Type B pancreatic cell (in vitro differentiated cells): Measurements from ENCODE around the gene MAP3K10. TPM values are rescaled to one million over a fixed set of nuclear protein-coding genes. Genes with fewer than 3 reads are reported as not detected.

Source experiments
- DNase-seq: peaks from one replicate; pipeline ENCODE4 v3.0.0; 2021; ENCODE audit warnings: mixed read lengths; ENCODE audit not compliant: unreplicated experiment; ENCODE audit errors: extremely low spot score
- H3K27ac Mint-ChIP-seq: 2 replicates; pipeline ENCODE4 v1.8.0; 2021; ENCODE audit warnings: mild to moderate bottlenecking, mixed read lengths
- H3K27me3 Mint-ChIP-seq: 2 replicates; pipeline ENCODE4 v1.8.0; 2021; ENCODE audit warnings: mixed read lengths
- H3K36me3 Mint-ChIP-seq: 2 replicates; pipeline ENCODE4 v1.8.0; 2021; ENCODE audit warnings: mixed read lengths
- H3K4me1 Mint-ChIP-seq: one replicate; pipeline ENCODE4 v1.8.0; 2021; ENCODE audit warnings: mixed read lengths; ENCODE audit not compliant: unreplicated experiment
- H3K4me3 Mint-ChIP-seq: 2 replicates; pipeline ENCODE4 v1.8.0; 2021; ENCODE audit warnings: mild to moderate bottlenecking, mixed read lengths
- H3K9me3 Mint-ChIP-seq: 2 replicates; pipeline ENCODE4 v1.8.0; 2021; ENCODE audit warnings: mixed read lengths
- CTCF ChIP-seq: fragments of 200-600 bp; sonication (generic); conservative IDR thresholded peaks from 2 replicates; pipeline ENCODE4 v1.5.0; 2021; ENCODE audit warnings: antibody characterized with exemption, mild to moderate bottlenecking
- total RNA-seq: library from RNA; stranded (reverse); gene quantifications from 2 replicates; pipeline ENCODE4 v1.2.1, GENCODE V29; 2021; ENCODE audit warnings: low replicate concordance

The MAP3K10 gene
- total RNA-seq, 1 donor from 2014 or later, result 23.4 TPM

- H3K27me3 Mint-ChIP-seq, result peaks cover 46% of the 10 kb centered on the region
- H3K27ac Mint-ChIP-seq, result peak overlapping the region; percentile 47
- peak overlapping the region; percentile 23 for H3K4me3 Mint-ChIP-seq
- no peak for DNase-seq
- no peak for TF ChIP-seq CTCF
- H3K9me3 Mint-ChIP-seq, result peaks cover 6% of the 10 kb centered on the region
- H3K4me1 Mint-ChIP-seq, result peaks cover 4% of the 10 kb centered on the region
- H3K36me3 Mint-ChIP-seq, result peaks cover 10% of the 10 kb centered on the region
Observed at GRCh38 chr19:40225440-40226305, 34.4 kb downstream of the MAP3K10 start.

GRCh38 chr19:40228346-40228745 lies 37.1 kb downstream of the MAP3K10 start:
- Mint-ChIP-seq H3K27me3 (peaks cover 28% of the 10 kb centered on the region), H3K27ac (no peak overlapping the region), H3K4me3 (no peak overlapping the region), H3K36me3 (peaks cover 6% of the 10 kb centered on the region), H3K4me1 (peaks cover 16% of the 10 kb centered on the region), H3K9me3 (no peaks in the 10 kb centered on the region)
- TF ChIP-seq CTCF, result no peak
- no peak for DNase-seq

- H3K4me3 Mint-ChIP-seq, result no peak overlapping the region
- no peak for TF ChIP-seq CTCF
Observed at GRCh38 chr19:40228863-40229262, 37.6 kb downstream of the MAP3K10 start.

GRCh38 chr19:40229484-40229883 lies 38.3 kb downstream of the MAP3K10 start:
- no peak overlapping the region for H3K4me3 Mint-ChIP-seq
- no peak for TF ChIP-seq CTCF
- no peaks in the 10 kb centered on the region for H3K9me3 Mint-ChIP-seq
- H3K36me3 Mint-ChIP-seq, result peaks cover 6% of the 10 kb centered on the region
- H3K4me1 Mint-ChIP-seq, result peaks cover 16% of the 10 kb centered on the region
- DNase-seq, result no peak
- H3K27me3 Mint-ChIP-seq, result peaks cover 22% of the 10 kb centered on the region
- no peak overlapping the region for H3K27ac Mint-ChIP-seq

More at GRCh38 chr19:40228863-40229262, 37.6 kb downstream of the MAP3K10 start:
- H3K4me1 Mint-ChIP-seq, result peaks cover 16% of the 10 kb centered on the region
- H3K27ac Mint-ChIP-seq, result no peak overlapping the region
- H3K36me3 Mint-ChIP-seq, result peaks cover 6% of the 10 kb centered on the region
- H3K9me3 Mint-ChIP-seq, result no peaks in the 10 kb centered on the region
- no peak for DNase-seq
- H3K27me3 Mint-ChIP-seq, result peaks cover 28% of the 10 kb centered on the region

- peaks cover 16% of the 10 kb centered on the region for H3K4me1 Mint-ChIP-seq
- TF ChIP-seq CTCF, result no peak
- H3K4me3 Mint-ChIP-seq, result no peak overlapping the region
- H3K9me3 Mint-ChIP-seq, result no peaks in the 10 kb centered on the region
- H3K27me3 Mint-ChIP-seq, result peaks cover 18% of the 10 kb centered on the region
- H3K27ac Mint-ChIP-seq, result no peak overlapping the region
- H3K36me3 Mint-ChIP-seq, result peaks cover 6% of the 10 kb centered on the region
- DNase-seq, result no peak
Observed at GRCh38 chr19:40229926-40230417, 38.7 kb downstream of the MAP3K10 start.
